ENCODE results near the gene CDC25A.

Gene CDC25A

DNA sequence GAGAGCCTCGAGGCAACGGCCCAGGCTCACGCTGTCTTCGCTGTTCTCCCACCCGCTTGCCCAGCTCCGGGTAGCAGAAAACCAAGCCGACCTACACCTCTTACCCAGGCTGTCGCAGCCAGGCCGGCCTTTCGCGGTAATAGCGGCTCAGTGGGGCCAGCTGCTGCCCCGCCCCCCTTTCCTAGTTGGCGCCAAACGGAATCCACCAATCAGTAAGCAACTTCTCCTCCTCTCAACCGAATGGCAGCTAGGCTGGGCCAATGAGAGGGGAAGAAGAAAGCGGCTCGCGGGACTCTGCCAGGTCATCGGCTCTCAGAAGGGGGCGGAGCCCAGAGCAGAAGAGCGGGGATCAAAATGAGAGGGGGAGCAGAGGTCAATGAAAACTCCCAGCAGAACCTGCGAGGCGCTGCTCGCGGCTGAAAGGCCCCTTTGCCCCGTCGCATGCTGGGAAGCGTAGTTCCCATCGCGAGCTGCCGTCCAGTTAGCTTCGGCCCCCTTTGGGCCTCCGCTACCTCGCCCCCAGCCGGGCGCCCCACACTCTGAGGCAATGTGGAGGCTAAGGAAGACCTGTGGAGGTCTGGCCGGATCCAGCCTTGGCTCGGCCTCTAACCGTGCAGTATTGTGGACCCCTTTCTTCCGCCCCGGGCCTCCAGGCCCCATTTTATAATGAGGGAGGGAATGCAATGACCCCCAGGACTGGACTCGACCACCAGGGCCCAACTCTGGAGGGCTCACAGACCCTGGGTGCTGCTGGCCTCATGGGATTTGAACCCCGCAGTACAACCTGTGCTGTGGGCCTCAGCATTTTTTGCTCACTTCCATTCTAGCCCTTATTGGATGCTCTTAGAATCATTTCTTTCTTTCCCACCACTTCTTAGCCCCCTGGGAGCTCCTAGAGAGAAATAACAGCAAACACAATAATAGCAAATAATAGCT is at the start of gene CDC25A:
TSS of gene CDC25A (minus strand) at position 152 of the 936 bp plus-strand sequence. CDS start 470 bp downstream, outside the sequence.
- Mint-ChIP-seq H3K4me1 (peaks cover 25% of the 10 kb centered on the region), H3K27me3 (peaks cover 10% of the 10 kb centered on the region), H3K9me3 (no peaks in the 10 kb centered on the region), H3K4me3 (peak within 1 kb of the TSS; percentile 95 to 96), H3K27ac (peak within 1 kb of the TSS; percentile 95 to 98)
- DNase-seq (peak; percentile 94 to 98), ATAC-seq (peak; percentile 98)

DNA sequence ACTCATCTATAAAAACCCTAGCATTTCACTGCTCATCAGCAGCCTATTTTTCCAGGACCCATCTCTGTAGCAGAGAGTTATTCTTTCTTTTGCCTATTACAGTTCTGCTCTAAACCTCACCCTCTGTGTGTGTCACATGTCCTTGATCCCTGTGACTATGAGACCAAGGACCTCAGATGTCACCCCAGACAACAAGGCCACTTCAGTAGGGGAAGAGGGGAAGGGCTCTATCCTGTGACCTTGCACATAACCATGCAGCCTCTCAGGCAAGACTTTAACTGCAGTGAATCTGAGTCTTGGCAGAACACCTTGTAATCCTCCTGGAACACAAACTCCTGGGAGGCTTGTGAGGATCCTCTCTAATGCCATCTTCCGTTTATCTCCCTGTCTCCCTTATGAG is 48.3 kb upstream of the CDC25A start:
- H3K9me3 Mint-ChIP-seq: no peaks in the 10 kb centered on the region
- H3K27ac Mint-ChIP-seq: no peak overlapping the region
- DNase-seq (no peak), ATAC-seq (no peak)
- H3K4me3 Mint-ChIP-seq: no peak overlapping the region
- H3K27me3 Mint-ChIP-seq: no peaks in the 10 kb centered on the region
- peaks cover 27% of the 10 kb centered on the region for H3K4me1 Mint-ChIP-seq

DNA sequence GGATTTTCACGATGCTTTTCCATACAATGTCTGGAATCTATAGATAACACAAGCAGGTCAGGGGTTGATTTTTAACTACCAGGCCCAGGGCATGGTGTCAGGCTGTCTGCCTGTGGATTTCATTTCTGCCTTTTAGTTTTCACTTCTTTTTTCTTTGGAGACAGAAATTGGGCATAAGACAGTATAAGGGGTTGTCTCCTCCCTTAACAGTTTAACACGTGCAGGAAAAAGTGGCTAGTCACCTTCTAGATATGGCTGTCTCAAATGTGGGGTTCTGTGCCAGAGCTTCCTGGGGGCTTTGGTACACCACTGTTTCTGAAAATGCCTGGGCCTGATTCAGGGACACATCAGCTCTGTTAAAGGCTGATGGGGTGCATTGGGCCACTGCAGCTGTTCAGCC is 45.3 kb upstream of the CDC25A start:
- DNase-seq (no peak), ATAC-seq (no peak)
- H3K4me3 Mint-ChIP-seq: no peak overlapping the region
- no peaks in the 10 kb centered on the region for H3K27me3 Mint-ChIP-seq
- H3K9me3 Mint-ChIP-seq: no peaks in the 10 kb centered on the region
- H3K27ac Mint-ChIP-seq: peak overlapping the region in 1 of 2 donors; percentile 65
- peaks cover 10% of the 10 kb centered on the region for H3K4me1 Mint-ChIP-seq

DNA sequence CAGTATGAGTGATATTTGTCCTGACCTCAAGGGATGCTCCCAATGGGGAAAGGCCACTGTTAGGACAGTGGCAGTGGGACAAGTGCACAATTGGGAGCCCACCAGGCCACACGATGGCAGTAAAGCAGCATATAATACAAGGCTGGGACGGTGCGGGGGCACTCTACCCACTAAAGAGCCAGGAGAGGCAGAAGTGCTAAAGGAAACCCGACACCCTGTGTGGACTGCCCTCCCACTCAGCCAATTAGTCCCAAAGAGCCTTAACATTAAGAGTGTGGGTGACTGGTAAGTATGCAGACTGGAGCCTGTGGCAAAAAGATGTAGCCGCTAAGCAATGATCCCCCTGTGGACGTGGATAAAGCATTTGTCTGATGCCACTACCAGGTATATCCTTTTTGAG is 44.5 kb upstream of the CDC25A start:
- peak overlapping the region in 1 of 2 donors; percentile 30 for H3K27ac Mint-ChIP-seq
- peak overlapping the region in 1 of 2 donors; percentile 44 for H3K4me3 Mint-ChIP-seq
- no peaks in the 10 kb centered on the region for H3K27me3 Mint-ChIP-seq
- peak; percentile 68 to 71 for DNase-seq
- peaks cover 10% of the 10 kb centered on the region for H3K4me1 Mint-ChIP-seq
- peak; percentile 100 for ATAC-seq
- H3K9me3 Mint-ChIP-seq: no peaks in the 10 kb centered on the region

DNA sequence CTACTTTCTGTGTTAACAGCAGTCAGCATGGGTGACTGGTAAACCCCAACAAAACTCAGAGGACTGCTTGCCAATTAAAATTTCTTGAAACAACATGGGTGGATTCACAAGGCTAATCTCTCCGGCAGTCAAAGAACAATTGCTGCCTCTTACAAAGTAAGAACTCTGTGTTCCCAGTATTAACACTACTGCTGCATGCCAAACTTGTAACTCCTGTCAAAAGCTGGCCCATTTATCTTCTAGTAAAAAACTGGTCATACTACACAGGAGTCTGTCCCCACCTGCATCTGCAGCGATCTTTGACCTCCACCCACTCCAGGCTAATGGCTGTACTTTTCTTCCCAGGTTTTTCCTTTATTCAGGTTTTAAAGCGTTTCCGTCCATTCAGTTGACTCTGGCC is 44.0 kb upstream of the CDC25A start:
- Mint-ChIP-seq H3K27me3 (no peaks in the 10 kb centered on the region), H3K4me1 (peaks cover 13% of the 10 kb centered on the region), H3K9me3 (no peaks in the 10 kb centered on the region), H3K4me3 (no peak overlapping the region), H3K27ac (peak overlapping the region in 1 of 2 donors; percentile 30)
- DNase-seq (no peak), ATAC-seq (no peak)

DNA sequence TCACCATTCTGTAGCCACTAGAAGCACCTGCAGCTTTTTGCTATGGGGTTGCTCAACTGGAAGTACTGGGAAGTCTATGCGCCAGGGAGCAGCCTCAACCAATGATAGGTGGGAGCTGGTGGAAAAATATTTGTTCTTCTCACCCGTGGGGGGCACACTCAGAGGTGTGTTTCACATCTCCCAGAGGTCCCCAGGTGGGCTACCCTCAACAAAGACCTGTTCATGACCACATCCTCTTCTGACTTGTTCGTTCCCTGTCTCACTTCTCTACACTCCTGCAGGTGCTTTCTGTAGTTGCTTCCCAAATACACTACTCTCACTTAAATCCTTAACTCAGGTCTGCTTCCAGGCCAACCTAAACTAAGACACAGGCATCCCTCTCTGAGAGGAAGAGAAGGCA is 38.7 kb upstream of the CDC25A start:
- H3K27me3 Mint-ChIP-seq: no peaks in the 10 kb centered on the region
- peak; percentile 37 for ATAC-seq
- peaks cover 11% of the 10 kb centered on the region for H3K4me1 Mint-ChIP-seq
- H3K27ac Mint-ChIP-seq: peak overlapping the region in 1 of 2 donors; percentile 12
- DNase-seq: no peak
- H3K4me3 Mint-ChIP-seq: no peak overlapping the region
- H3K9me3 Mint-ChIP-seq: no peaks in the 10 kb centered on the region

DNA sequence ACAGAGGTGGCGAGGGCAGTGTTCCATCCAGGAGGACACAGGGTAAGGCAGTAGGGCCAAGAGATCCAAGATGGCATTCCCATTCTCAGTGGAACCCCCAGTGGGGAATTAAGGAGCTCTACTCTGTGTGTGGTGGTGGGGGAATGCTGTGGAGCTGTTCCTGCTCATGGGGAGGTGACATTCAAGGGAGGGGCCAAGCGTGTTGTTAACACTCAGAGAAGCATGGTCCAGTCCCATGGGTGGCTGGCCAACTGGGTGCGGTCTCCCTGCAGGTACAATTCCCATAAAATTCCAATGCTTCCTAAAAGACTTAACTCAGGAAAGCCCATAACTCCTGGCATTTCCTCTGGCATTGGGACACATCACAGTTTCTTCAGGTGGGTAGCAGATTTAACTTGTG is 37.4 kb upstream of the CDC25A start:
- no peak overlapping the region for H3K4me3 Mint-ChIP-seq
- no peak overlapping the region for H3K27ac Mint-ChIP-seq
- no peaks in the 10 kb centered on the region for H3K9me3 Mint-ChIP-seq
- peaks cover 11% of the 10 kb centered on the region for H3K4me1 Mint-ChIP-seq
- DNase-seq (no peak), ATAC-seq (no peak)
- no peaks in the 10 kb centered on the region for H3K27me3 Mint-ChIP-seq

DNA sequence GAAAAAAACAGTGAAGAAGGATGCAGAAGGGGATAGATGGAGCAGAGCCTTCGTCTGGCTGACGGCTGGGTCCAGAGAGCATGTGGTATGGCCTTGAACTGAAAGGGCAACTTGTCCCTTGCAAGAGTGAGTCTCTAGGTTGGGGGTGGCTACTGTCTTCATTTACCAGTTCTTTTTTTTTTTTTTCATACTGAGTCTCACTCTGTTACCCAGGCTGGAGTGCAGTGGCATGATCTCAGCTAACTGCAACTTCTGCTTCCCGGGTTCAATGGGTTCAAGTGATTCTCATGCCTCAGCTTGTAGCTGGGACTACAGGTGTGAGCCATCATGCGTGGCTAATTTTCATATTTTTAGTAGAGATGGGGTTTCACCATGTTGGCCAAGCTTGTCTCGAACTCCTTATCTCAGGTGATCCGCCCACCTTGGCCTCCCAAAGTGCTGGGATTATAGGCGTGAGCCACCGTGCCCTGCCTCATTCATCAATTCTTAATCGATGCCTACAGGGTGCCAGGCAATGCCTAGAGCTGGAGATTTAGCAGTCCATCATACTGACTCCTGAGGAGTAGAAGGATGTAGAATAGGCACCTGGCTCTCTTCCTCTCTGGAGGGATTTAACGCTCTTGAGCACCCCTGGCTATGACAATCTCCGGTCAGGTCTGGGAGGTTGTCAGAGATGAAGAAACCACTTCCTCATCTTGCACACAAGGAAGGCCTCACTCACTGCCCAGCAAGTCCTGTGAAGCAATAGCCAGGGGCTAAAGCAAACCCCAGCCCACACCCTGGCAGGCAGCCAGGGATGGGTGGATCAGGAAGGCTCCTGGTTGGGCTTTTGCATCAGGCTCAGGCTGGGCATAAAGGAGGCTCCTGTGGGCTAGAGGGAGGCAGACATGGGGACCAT is 34.6 kb upstream of the CDC25A start, which contains the start of gene CAMP:
TSS of gene CAMP (plus strand) at position 880 of the 898 bp plus-strand sequence. CDS start at position 897, 17 bp downstream.
- Mint-ChIP-seq H3K4me3 (no peak within 1 kb of the TSS), H3K27ac (peak within 1 kb of the TSS; percentile 82 to 87)
- ATAC-seq: no peak

DNA sequence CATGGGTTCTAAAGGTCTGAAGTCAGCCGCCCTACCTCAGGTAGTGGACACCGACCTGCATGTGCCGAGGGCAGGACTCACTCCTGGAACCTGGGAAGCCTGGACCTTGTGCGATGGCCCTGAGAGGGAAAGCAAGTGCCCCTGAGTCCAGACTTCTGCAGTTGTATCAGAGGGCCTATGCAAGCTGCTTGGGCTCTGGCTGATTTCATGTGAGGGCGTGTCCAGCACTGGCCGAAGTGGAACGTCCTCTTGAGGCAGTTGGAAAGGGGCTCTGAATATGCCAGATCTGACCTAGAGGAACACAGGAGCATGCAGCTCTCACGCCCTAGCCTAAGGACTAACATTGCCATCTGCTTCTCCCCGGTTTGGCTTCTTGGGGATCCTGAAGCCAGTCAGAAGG is 32.5 kb upstream of the CDC25A start:
- H3K4me3 Mint-ChIP-seq: no peak overlapping the region
- H3K27me3 Mint-ChIP-seq: no peaks in the 10 kb centered on the region
- H3K27ac Mint-ChIP-seq: no peak overlapping the region
- H3K4me1 Mint-ChIP-seq: no peaks in the 10 kb centered on the region
- DNase-seq (no peak), ATAC-seq (no peak)
- H3K9me3 Mint-ChIP-seq: no peaks in the 10 kb centered on the region

More for the DNA sequence above, 34.6 kb upstream of the CDC25A start, which contains the start of gene CAMP:
- peaks cover 11% of the 10 kb centered on the region for H3K4me1 Mint-ChIP-seq
- H3K9me3 Mint-ChIP-seq: no peaks in the 10 kb centered on the region
- no peaks in the 10 kb centered on the region for H3K27me3 Mint-ChIP-seq
- DNase-seq: no peak

DNA sequence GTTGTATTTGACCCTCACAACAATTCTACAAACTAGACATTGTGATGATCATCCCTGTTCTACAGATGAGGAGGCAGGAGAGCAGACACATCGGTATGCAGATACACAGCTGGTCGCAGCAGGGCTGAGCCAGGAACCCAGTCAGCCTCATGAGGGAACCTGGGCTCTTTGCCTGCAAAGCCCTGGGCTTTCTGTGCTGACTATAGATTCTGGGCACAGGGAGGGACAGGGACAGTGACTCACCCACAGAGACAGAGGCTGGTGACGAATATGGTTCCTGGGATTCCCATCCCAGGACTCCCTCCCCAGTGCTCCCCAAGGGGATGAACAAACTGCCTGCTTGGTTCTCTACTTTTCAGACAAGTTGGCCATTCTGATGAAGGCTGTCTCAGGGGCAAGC is 31.3 kb upstream of the CDC25A start:
- Mint-ChIP-seq H3K4me1 (no peaks in the 10 kb centered on the region), H3K9me3 (no peaks in the 10 kb centered on the region), H3K27me3 (no peaks in the 10 kb centered on the region), H3K4me3 (no peak overlapping the region), H3K27ac (peak overlapping the region in 1 of 2 donors; percentile 57)
- DNase-seq (no peak), ATAC-seq (no peak)

DNA sequence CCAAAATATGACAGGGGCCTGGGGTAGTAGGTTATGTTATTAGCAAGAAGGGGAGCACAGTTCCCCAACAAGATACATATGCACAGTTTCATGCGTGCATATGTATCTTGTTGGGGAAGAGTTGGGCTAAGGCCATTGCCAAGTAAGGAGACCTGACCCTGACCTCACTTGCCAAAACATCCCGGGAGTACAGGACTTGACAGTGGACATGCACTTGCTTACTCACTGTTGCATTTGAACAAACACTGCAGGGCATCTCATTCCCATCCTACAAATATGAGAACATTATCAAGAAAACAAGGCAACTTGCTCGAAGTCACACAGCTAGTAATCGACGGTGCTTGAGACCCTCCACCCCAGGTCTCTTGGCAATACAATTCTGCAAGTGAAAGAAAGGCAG is 30.3 kb upstream of the CDC25A start:
- no peak overlapping the region for H3K27ac Mint-ChIP-seq
- H3K27me3 Mint-ChIP-seq: no peaks in the 10 kb centered on the region
- ATAC-seq (no peak), DNase-seq (no peak)
- no peaks in the 10 kb centered on the region for H3K4me1 Mint-ChIP-seq
- H3K4me3 Mint-ChIP-seq: no peak overlapping the region
- H3K9me3 Mint-ChIP-seq: no peaks in the 10 kb centered on the region

DNA sequence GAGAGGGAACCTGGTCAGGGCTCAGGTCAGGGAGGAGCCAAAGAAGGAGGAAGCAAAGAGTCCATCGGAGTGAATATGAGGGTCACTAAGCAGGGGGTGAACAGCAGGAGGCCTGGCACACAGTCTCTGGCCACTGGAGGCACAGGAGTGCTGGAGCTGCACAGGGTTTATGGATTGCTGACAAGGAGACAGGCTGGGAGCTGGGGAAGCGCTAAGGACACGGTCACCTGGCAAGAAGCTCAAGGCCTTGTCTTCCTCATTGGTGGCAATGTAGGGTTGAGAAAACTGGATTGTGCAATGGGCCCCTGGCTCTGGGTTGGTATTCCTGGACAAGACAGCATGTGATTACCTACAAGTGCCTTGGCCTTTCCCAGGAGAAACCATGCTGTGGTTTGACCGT is 29.2 kb upstream of the CDC25A start:
- no peak overlapping the region for H3K4me3 Mint-ChIP-seq
- ATAC-seq (no peak), DNase-seq (no peak)
- H3K27me3 Mint-ChIP-seq: no peaks in the 10 kb centered on the region
- H3K27ac Mint-ChIP-seq: no peak overlapping the region
- H3K4me1 Mint-ChIP-seq: no peaks in the 10 kb centered on the region
- no peaks in the 10 kb centered on the region for H3K9me3 Mint-ChIP-seq

DNA sequence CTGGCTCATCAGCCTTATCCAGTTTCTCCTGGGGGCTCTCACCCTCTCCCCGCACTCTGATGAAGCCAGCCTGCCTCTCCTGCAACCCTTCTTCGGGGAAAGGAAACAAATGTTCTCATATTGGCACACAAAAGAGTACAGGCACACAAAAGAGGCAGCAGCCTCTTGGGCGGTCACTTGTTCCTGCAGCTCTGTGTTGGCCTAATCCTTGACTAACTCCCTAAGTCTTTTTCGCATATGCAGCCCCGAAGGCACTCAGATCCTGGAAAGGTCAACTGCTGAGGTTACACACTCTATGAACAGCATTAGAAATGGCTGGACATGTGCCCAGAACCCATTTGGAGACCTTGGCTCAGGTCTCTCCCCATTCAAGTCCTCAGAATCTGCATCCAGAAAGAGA is 27.7 kb upstream of the CDC25A start:
- H3K27ac Mint-ChIP-seq: no peak overlapping the region
- H3K4me3 Mint-ChIP-seq: no peak overlapping the region
- no peak for ATAC-seq
- H3K4me1 Mint-ChIP-seq: no peaks in the 10 kb centered on the region
- no peaks in the 10 kb centered on the region for H3K27me3 Mint-ChIP-seq
- no peaks in the 10 kb centered on the region for H3K9me3 Mint-ChIP-seq
- DNase-seq: no peak

DNA sequence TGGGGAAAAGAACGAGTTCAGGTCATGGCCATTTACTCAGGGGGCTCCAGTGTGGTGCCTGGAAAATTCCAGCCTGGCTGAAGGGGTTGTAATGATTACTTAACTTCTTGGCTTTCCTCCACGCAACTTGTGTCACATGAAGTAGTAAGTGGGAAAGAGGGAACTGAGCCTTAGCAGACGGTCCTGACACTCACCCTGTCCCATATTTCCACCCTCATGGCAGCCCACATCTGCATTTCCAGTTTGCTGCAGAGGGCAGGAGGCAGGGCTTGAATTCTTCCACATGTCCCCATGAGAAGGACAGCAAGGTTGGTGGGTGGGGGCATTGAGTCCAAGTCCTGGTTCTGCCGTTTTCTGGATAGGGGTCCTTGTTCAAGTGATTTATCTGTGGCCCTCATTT is 27.2 kb upstream of the CDC25A start:
- Mint-ChIP-seq H3K4me1 (no peaks in the 10 kb centered on the region), H3K27ac (no peak overlapping the region), H3K27me3 (no peaks in the 10 kb centered on the region), H3K9me3 (no peaks in the 10 kb centered on the region), H3K4me3 (no peak overlapping the region)
- ATAC-seq: no peak
- DNase-seq: no peak

DNA sequence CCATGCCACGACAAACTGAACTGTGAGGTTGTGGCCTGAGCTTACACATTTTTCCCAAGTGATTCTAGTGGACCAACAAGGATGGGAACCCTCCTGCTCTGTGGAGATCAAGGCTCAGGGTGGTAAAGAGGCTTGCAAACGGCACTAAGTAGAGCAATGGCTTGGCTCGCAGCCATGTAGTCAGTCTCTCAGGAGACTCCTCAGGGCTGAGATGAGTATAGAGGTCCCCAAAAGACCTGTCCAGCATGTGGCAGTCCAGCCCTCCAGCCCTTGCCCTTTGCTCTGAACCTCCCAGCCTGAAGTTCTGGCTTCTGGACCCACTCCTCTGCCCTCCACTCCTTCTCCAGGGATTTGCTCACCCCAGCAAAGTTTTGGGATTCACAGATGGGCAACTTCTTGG is 26.8 kb upstream of the CDC25A start:
- Mint-ChIP-seq H3K4me3 (no peak overlapping the region), H3K27me3 (no peaks in the 10 kb centered on the region), H3K9me3 (no peaks in the 10 kb centered on the region), H3K4me1 (no peaks in the 10 kb centered on the region), H3K27ac (no peak overlapping the region)
- DNase-seq: no peak
- no peak for ATAC-seq

DNA sequence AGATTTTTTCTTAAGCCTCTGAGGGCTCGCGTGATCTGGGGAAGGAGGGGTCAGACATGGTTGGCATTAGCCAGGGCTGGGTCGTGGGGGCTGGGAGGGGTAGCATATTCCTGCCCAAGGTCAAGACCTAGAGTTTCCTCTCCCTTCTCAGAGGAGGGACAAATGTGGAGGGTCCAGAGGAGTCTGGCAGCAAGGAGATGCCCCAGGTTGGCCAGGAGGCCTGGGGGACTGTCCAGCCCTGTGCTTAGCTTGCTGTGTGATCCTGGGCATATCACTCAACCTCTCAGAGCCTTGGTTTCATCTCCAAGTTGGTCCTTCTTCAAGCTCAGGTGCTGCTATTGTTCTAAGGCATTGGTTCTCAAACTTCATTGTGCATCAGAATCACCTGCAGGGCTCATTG is 26.0 kb upstream of the CDC25A start:
- Mint-ChIP-seq H3K27me3 (no peaks in the 10 kb centered on the region), H3K4me3 (no peak overlapping the region), H3K4me1 (no peaks in the 10 kb centered on the region), H3K27ac (no peak overlapping the region), H3K9me3 (no peaks in the 10 kb centered on the region)
- DNase-seq (no peak), ATAC-seq (no peak)
